GM06990 (cell line): ENCODE data around the gene SSC5D.
"Not testable (repeated sequence)": the region's sequence is repeated elsewhere in the genome, so short reads cannot be mapped to it uniquely, and the experiment has no call there.

Source experiments
- DNase-seq: peaks from one replicate; pipeline ENCODE4 v3.0.0-alpha.2; 2011; ENCODE audit not compliant: insufficient read length; ENCODE audit errors: extremely low read depth
- H3K27me3 ChIP-seq: replicated peaks from 2 replicates; pipeline ENCODE4 v1.6.0; 2011; ENCODE audit warnings: low read length; ENCODE audit not compliant: control insufficient read depth, insufficient read depth
- H3K36me3 ChIP-seq: 2 replicates; pipeline ENCODE4 v1.5.1; 2011; ENCODE audit warnings: low read length; ENCODE audit not compliant: control insufficient read depth, insufficient read depth
- H3K4me3 ChIP-seq: replicated peaks from 2 replicates; pipeline ENCODE4 v1.5.1; 2011; ENCODE audit warnings: low read depth, mild to moderate bottlenecking, control low read depth, low read length
- CTCF ChIP-seq: IDR thresholded peaks from 2 replicates; pipeline ENCODE4 v1.5.1; 2011; ENCODE audit warnings: low read length, control low read depth, mild to moderate bottlenecking, inconsistent platforms; ENCODE audit not compliant: insufficient read depth, poor library complexity, severe bottlenecking

SSC5D gene

GRCh38 chr19:55526216-55527196 lies 38.3 kb downstream of the SSC5D start:
- TF ChIP-seq CTCF, result no peak
- DNase-seq, result no peak

GRCh38 chr19:55527197-55528029 lies 39.2 kb downstream of the SSC5D start:
- Histone ChIP-seq H3K27me3 (no peaks in the 10 kb centered on the region), H3K36me3 (no peaks in the 10 kb centered on the region), H3K4me3 (no peak overlapping the region)
- DNase-seq, result no peak
- no peak for TF ChIP-seq CTCF

More at GRCh38 chr19:55526216-55527196, 38.3 kb downstream of the SSC5D start:
- Histone ChIP-seq H3K4me3 (no peak overlapping the region), H3K36me3 (no peaks in the 10 kb centered on the region), H3K27me3 (no peaks in the 10 kb centered on the region)

GRCh38 chr19:55528030-55528803 lies 40.0 kb downstream of the SSC5D start:
- no peak for DNase-seq
- no peak overlapping the region for H3K4me3 ChIP-seq

GRCh38 chr19:55529636-55530234 lies 41.5 kb downstream of the SSC5D start:
- no peaks in the 10 kb centered on the region for H3K27me3 ChIP-seq
- H3K4me3 ChIP-seq, result no peak overlapping the region
- no peaks in the 10 kb centered on the region for H3K36me3 ChIP-seq
- no peak for TF ChIP-seq CTCF
- DNase-seq, result no peak

More at GRCh38 chr19:55528030-55528803, 40.0 kb downstream of the SSC5D start:
- Histone ChIP-seq H3K36me3 (no peaks in the 10 kb centered on the region), H3K27me3 (no peaks in the 10 kb centered on the region)
- TF ChIP-seq CTCF, result no peak

GRCh38 chr19:55530996-55531395 lies 42.8 kb downstream of the SSC5D start:
- no peak for TF ChIP-seq CTCF
- DNase-seq, result no peak
- H3K36me3 ChIP-seq, result no peaks in the 10 kb centered on the region
- no peak overlapping the region for H3K4me3 ChIP-seq
- H3K27me3 ChIP-seq, result no peaks in the 10 kb centered on the region

- not testable (repeated sequence) for H3K36me3 ChIP-seq, DNase-seq, H3K4me3 ChIP-seq, H3K27me3 ChIP-seq
Observed at GRCh38 chr19:55534280-55534679, 46.0 kb downstream of the SSC5D start.
